ENCODE data around the gene MRC1. TPM values are rescaled to one million over a fixed set of nuclear protein-coding genes. Genes with fewer than 3 reads are reported as not detected.

The MRC1 gene
- total RNA-seq, 1 donor: under 0.01 TPM

GRCh38 chr10:17861760-17862159 lies 52.6 kb downstream of the MRC1 start:
- TF ChIP-seq, protein P1, sequence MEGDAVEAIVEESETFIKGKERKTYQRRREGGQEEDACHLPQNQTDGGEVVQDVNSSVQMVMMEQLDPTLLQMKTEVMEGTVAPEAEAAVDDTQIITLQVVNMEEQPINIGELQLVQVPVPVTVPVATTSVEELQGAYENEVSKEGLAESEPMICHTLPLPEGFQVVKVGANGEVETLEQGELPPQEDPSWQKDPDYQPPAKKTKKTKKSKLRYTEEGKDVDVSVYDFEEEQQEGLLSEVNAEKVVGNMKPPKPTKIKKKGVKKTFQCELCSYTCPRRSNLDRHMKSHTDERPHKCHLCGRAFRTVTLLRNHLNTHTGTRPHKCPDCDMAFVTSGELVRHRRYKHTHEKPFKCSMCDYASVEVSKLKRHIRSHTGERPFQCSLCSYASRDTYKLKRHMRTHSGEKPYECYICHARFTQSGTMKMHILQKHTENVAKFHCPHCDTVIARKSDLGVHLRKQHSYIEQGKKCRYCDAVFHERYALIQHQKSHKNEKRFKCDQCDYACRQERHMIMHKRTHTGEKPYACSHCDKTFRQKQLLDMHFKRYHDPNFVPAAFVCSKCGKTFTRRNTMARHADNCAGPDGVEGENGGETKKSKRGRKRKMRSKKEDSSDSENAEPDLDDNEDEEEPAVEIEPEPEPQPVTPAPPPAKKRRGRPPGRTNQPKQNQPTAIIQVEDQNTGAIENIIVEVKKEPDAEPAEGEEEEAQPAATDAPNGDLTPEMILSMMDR (IDR thresholded peaks at IDR 0.05; ENCODE audit: insufficient read depth, low read depth, low read length): no peak
- H3K4me3 ChIP-seq (ENCODE audit: low read depth, low read length): no peak overlapping the region
- DNase-seq (ENCODE audit: low read depth): no peak

- DNase-seq (ENCODE audit: low read depth): no peak
- TF ChIP-seq, protein P1 (IDR thresholded peaks at IDR 0.05; ENCODE audit: insufficient read depth, low read depth, low read length): no peak
- H3K4me3 ChIP-seq (ENCODE audit: low read depth, low read length): no peak overlapping the region
These were observed 56.2 kb downstream of the MRC1 start for GRCh38 chr10:17865351-17865750.

- no peak for DNase-seq (ENCODE audit: low read depth)
- H3K4me3 ChIP-seq (ENCODE audit: low read depth, low read length): no peak overlapping the region
- TF ChIP-seq, protein P1 (IDR thresholded peaks at IDR 0.05; ENCODE audit: insufficient read depth, low read depth, low read length): no peak
These were observed 57.2 kb downstream of the MRC1 start for GRCh38 chr10:17866346-17866745.

DNA sequence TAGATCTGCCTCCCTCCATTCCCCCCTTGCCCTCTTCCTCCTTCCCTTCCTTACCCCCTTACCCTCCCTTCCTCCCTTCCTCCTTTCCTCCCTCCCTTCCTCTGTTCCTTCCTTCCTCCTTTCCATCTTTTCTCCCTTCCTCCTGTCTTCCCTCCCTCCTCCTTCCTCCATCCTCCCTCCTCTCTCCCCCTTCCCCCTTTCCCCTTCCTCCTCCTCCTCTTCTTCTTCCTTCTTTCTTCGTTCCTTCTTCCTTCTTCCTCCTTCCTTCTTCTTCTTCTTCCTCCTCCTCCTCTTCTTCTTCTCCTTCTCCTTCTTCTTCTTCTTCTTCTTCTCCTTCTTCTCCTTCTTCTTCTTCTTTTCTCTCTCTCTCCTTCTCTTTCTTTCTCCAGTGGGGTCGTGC lies 57.9 kb downstream of the MRC1 start:
- H3K4me3 ChIP-seq (ENCODE audit: low read depth, low read length): no peak overlapping the region
- TF ChIP-seq, protein P1 (IDR thresholded peaks at IDR 0.05; ENCODE audit: insufficient read depth, low read depth, low read length): no peak
- DNase-seq (ENCODE audit: low read depth): no peak

DNA sequence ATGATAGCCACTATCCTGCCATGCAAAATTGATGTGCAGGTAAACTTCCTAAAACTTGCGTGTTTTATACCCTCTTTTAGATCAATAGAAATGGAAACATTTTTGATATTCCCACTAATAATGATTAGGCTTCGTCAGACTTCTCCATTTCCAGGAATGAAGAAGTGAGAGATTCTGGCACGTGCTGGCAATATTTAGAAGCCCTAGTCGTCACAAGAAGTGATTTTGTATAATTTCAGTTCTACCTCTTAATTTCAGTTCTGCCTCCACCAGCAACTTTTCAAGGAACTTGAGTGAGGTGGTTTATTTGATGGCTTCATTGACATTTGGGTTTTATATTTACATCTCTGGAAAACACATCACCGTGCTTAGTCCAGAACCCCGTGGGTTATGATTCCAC lies 61.9 kb downstream of the MRC1 start:
- H3K4me3 ChIP-seq (ENCODE audit: low read depth, low read length): no peak overlapping the region
- no peak for DNase-seq (ENCODE audit: low read depth)
- TF ChIP-seq, protein P1 (IDR thresholded peaks at IDR 0.05; ENCODE audit: insufficient read depth, low read depth, low read length): no peak

- DNase-seq (ENCODE audit: low read depth): peak; percentile 25
- no peak overlapping the region for H3K4me3 ChIP-seq (ENCODE audit: low read depth, low read length)
- TF ChIP-seq, protein P1 (IDR thresholded peaks at IDR 0.05; ENCODE audit: insufficient read depth, low read depth, low read length): peak; percentile 55
These were observed 63.3 kb downstream of the MRC1 start for GRCh38 chr10:17872191-17873091.

All from fibroblast of villous mesenchyme (primary cell).